SHP77 (cell line): ENCODE data around the gene GPRC5C.

Experiments
- DNase-seq, 2 experiments: peaks; one replicate each; lab custom pipeline; 2025; lab: John Stamatoyannopoulos, UW

GPRC5C gene

GRCh38 chr17:74452841-74453661 is 21.2 kb downstream of the GPRC5C start:
- DNase-seq = peak in 1 of 2 experiments; percentile 48

- peak in 1 of 2 experiments; percentile 93 for DNase-seq
These were observed 21.8 kb downstream of the GPRC5C start for GRCh38 chr17:74453665-74454196.

GRCh38 chr17:74454197-74455024 is 22.5 kb downstream of the GPRC5C start:
- peak; percentile 69 to 85 for DNase-seq

- DNase-seq = no peak
These were observed 23.2 kb downstream of the GPRC5C start for GRCh38 chr17:74455025-74455545.

- no peak for DNase-seq
These were observed 23.9 kb downstream of the GPRC5C start for GRCh38 chr17:74455821-74456220.

- peak; percentile 57 to 71 for DNase-seq
These were observed 25.4 kb downstream of the GPRC5C start for GRCh38 chr17:74457146-74457819.

GRCh38 chr17:74457820-74458166 is 25.9 kb downstream of the GPRC5C start:
- no peak for DNase-seq

- no peak for DNase-seq
These were observed 26.9 kb downstream of the GPRC5C start for GRCh38 chr17:74458835-74459234.

GRCh38 chr17:74459622-74460021 is 27.7 kb downstream of the GPRC5C start:
- no peak for DNase-seq

- no peak for DNase-seq
These were observed 28.4 kb downstream of the GPRC5C start for GRCh38 chr17:74460241-74460640.

- DNase-seq = no peak
These were observed 29.1 kb downstream of the GPRC5C start for GRCh38 chr17:74460996-74461395.

- no peak for DNase-seq
These were observed 29.7 kb downstream of the GPRC5C start for GRCh38 chr17:74461611-74462010.

GRCh38 chr17:74464730-74465377 is 33.0 kb downstream of the GPRC5C start:
- no peak for DNase-seq

GRCh38 chr17:74465378-74466110 is 33.7 kb downstream of the GPRC5C start:
- no peak for DNase-seq

GRCh38 chr17:74466111-74466827 is 34.4 kb downstream of the GPRC5C start, which contains the start of gene CD300A:
Gene CD300A, plus strand, starts transcription at chr17:74466634. Its CDS starts 70 bp downstream, at chr17:74466704.
- no peak for DNase-seq

- DNase-seq = no peak
These were observed 34.9 kb downstream of the GPRC5C start for GRCh38 chr17:74466828-74467184.

- no peak for DNase-seq
These were observed 35.5 kb downstream of the GPRC5C start for GRCh38 chr17:74467221-74467951.

- DNase-seq = no peak
These were observed 39.5 kb downstream of the GPRC5C start for GRCh38 chr17:74471341-74471740.

GRCh38 chr17:74472890-74473289 is 41.0 kb downstream of the GPRC5C start:
- no peak for DNase-seq
